Fibroblast of lung (primary cell): ENCODE measurements around the gene RAC2.

ENCODE experiments used
- EZH2 ChIP-seq: IDR thresholded peaks from 2 replicates; pipeline ENCODE4 v1.5.1; 2012; ENCODE audit warnings: low read length, control low read depth, mild to moderate bottlenecking; ENCODE audit errors: missing control alignments
- TF ChIP-seq, protein P1 (sequence below), 2 donors: IDR thresholded peaks in 1 of 2; conservative IDR thresholded peaks in 1 of 2; 1 replicate in 1 of 2; 2 replicates in 1 of 2; pipeline ENCODE4 v1.5.1; 2011 to 2012; ENCODE audit warnings: low read length in 2 of 2, control low read depth in 1 of 2, inconsistent platforms in 1 of 2, low read depth in 1 of 2, mild to moderate bottlenecking in 1 of 2

DNA sequence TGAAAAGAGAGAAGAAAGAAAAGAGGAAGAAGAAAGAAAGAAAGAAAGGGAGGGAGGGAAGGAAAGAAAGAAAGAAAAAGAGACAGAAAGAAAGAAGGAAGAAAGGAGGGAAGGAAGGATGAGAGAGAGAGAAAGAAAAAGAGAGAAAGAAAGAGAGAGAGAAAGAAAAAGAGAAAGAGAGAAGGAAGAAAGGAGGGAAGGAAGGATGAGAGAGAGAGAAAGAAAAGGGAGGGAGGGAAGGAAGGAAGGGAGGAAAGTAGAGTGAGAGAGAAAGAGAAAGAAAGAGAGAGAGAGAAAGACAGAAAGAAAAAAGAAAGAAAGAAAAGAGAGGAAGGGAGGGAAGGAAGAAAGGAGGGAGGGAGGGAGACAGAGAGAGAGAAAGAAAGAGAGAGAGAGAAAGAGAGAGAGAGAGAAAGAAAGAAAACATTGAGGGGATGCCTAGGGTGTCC, 11.5 kb upstream of the RAC2 start:
- TF ChIP-seq, protein P1, sequence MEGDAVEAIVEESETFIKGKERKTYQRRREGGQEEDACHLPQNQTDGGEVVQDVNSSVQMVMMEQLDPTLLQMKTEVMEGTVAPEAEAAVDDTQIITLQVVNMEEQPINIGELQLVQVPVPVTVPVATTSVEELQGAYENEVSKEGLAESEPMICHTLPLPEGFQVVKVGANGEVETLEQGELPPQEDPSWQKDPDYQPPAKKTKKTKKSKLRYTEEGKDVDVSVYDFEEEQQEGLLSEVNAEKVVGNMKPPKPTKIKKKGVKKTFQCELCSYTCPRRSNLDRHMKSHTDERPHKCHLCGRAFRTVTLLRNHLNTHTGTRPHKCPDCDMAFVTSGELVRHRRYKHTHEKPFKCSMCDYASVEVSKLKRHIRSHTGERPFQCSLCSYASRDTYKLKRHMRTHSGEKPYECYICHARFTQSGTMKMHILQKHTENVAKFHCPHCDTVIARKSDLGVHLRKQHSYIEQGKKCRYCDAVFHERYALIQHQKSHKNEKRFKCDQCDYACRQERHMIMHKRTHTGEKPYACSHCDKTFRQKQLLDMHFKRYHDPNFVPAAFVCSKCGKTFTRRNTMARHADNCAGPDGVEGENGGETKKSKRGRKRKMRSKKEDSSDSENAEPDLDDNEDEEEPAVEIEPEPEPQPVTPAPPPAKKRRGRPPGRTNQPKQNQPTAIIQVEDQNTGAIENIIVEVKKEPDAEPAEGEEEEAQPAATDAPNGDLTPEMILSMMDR (conservative IDR thresholded peaks at IDR 0.05 in 1 of 2, IDR thresholded peaks at IDR 0.05 in 1 of 2; ENCODE audit: low read depth in 1 of 2, low read length in 2 of 2), result no peak
- TF ChIP-seq EZH2, result no peak
